ENCODE measurements around the gene TLE6. TPM values are rescaled to one million over a fixed set of nuclear protein-coding genes. Genes with fewer than 3 reads are reported as not detected.

The TLE6 gene
- total and polyA plus RNA-seq, 2 of the 13 experiments (the other 11 are each of a cell fraction or from before 2014, with no cell fraction given), result 0.24 to 5.5 TPM

- TF ChIP-seq MXD1 (CRISPR knock-in tag; IDR thresholded peaks at IDR 0.05), result no peak
- TF ChIP-seq ARID5B (CRISPR knock-in tag; IDR thresholded peaks at IDR 0.05), result peak; percentile 58; the same call in 1 of the 2 replicates
- peak in 1 of 2 experiments; percentile 34; a peak in 1 of 4 replicates for TF ChIP-seq POLR2A (IDR thresholded peaks at IDR 0.05; ENCODE audit: insufficient read depth in 1 of 2, low read depth in 2 of 2, low read length in 2 of 2)
- no peak for TF ChIP-seq NR2F2 (IDR thresholded peaks at IDR 0.05; ENCODE audit: borderline replicate concordance, low read depth)
- peak; percentile 91 for TF ChIP-seq HOXA5 (CRISPR knock-in tag; IDR thresholded peaks at IDR 0.05)
- TF ChIP-seq ZNF274 (CRISPR knock-in tag; IDR thresholded peaks at IDR 0.05), result no peak
- no peak for TF ChIP-seq SMYD3 (CRISPR knock-in tag; IDR thresholded peaks at IDR 0.05)
- TF ChIP-seq NFYB (CRISPR knock-in tag; IDR thresholded peaks at IDR 0.05), result no peak; the same call in 1 of the 2 replicates
- TF ChIP-seq ZNF512B (CRISPR knock-in tag; IDR thresholded peaks at IDR 0.05; ENCODE audit: borderline replicate concordance), result no peak
- TF ChIP-seq TIGD3 (CRISPR knock-in tag; IDR thresholded peaks at IDR 0.05; ENCODE audit: borderline replicate concordance), result no peak
- TF ChIP-seq MIER2 (CRISPR knock-in tag; IDR thresholded peaks at IDR 0.05), result no peak
- TF ChIP-seq TOPORS (CRISPR knock-in tag; IDR thresholded peaks at IDR 0.05), result 0 out of 2 replicates have a peak, but pooled peaks have one; percentile 46
- peak; percentile 70 for TF ChIP-seq ZNF263 (CRISPR knock-in tag; IDR thresholded peaks at IDR 0.05)
- no peak; the same call in 1 of the 2 replicates for TF ChIP-seq ZNF501 (CRISPR knock-in tag; IDR thresholded peaks at IDR 0.05)
- no peak for TF ChIP-seq ATRX (CRISPR knock-in tag; IDR thresholded peaks at IDR 0.05; ENCODE audit: borderline replicate concordance)
- no peak for TF ChIP-seq FUBP1 (CRISPR knock-in tag; IDR thresholded peaks at IDR 0.05; ENCODE audit: borderline replicate concordance)
- no peak for TF ChIP-seq NFE2L1 (CRISPR knock-in tag; IDR thresholded peaks at IDR 0.05; ENCODE audit: borderline replicate concordance)
- peak; percentile 100 for TF ChIP-seq MEIS1 (CRISPR knock-in tag; IDR thresholded peaks at IDR 0.05; ENCODE audit: borderline replicate concordance)
These were observed 59.0 kb downstream of the TLE6 start (continued) for GRCh38 chr19:3036119-3036976.

Data from HepG2 (cell line).